Measurements from ENCODE around the gene GPR84. TPM values are rescaled to one million over a fixed set of nuclear protein-coding genes. Genes with fewer than 3 reads are reported as not detected.

GPR84 gene
- total and polyA plus RNA-seq, 9 of the 15 experiments (the other 6 are each of a cell fraction or from before 2014, with no cell fraction given) = 0.07 to 0.18 (median 0.11) TPM; not detected in 5

GRCh38 chr12:54356951-54357356, 7.3 kb downstream of the GPR84 start (continued):
- TF ChIP-seq ZKSCAN3 (CRISPR knock-in tag; IDR thresholded peaks at IDR 0.05) = no peak
- TF ChIP-seq KLF1 (tag; IDR thresholded peaks at IDR 0.05) = no peak
- TF ChIP-seq, protein P1, sequence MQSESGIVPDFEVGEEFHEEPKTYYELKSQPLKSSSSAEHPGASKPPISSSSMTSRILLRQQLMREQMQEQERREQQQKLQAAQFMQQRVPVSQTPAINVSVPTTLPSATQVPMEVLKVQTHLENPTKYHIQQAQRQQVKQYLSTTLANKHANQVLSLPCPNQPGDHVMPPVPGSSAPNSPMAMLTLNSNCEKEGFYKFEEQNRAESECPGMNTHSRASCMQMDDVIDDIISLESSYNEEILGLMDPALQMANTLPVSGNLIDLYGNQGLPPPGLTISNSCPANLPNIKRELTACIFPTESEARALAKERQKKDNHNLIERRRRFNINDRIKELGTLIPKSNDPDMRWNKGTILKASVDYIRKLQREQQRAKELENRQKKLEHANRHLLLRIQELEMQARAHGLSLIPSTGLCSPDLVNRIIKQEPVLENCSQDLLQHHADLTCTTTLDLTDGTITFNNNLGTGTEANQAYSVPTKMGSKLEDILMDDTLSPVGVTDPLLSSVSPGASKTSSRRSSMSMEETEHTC (IDR thresholded peaks at IDR 0.05) = no peak
- TF ChIP-seq NCOA1 (IDR thresholded peaks at IDR 0.05; ENCODE audit: low read depth) = no peak
- TF ChIP-seq TBP (optimal IDR thresholded peaks at IDR 0.05; ENCODE audit: low read depth, low read length) = no peak
- no peak for TF ChIP-seq NFRKB (IDR thresholded peaks at IDR 0.05; ENCODE audit: low read depth)
- TF ChIP-seq PRDM10 (IDR thresholded peaks at IDR 0.05; ENCODE audit: partially characterized antibody) = peak; percentile 94
- TF ChIP-seq TAF1 (IDR thresholded peaks at IDR 0.05; ENCODE audit: control insufficient read depth, extremely low read depth, insufficient read depth, low read length, severe bottlenecking) = no peak
- TF ChIP-seq, protein P2, sequence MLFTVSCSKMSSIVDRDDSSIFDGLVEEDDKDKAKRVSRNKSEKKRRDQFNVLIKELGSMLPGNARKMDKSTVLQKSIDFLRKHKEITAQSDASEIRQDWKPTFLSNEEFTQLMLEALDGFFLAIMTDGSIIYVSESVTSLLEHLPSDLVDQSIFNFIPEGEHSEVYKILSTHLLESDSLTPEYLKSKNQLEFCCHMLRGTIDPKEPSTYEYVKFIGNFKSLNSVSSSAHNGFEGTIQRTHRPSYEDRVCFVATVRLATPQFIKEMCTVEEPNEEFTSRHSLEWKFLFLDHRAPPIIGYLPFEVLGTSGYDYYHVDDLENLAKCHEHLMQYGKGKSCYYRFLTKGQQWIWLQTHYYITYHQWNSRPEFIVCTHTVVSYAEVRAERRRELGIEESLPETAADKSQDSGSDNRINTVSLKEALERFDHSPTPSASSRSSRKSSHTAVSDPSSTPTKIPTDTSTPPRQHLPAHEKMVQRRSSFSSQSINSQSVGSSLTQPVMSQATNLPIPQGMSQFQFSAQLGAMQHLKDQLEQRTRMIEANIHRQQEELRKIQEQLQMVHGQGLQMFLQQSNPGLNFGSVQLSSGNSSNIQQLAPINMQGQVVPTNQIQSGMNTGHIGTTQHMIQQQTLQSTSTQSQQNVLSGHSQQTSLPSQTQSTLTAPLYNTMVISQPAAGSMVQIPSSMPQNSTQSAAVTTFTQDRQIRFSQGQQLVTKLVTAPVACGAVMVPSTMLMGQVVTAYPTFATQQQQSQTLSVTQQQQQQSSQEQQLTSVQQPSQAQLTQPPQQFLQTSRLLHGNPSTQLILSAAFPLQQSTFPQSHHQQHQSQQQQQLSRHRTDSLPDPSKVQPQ (CRISPR knock-in tag; IDR thresholded peaks at IDR 0.05; ENCODE audit: borderline replicate concordance) = no peak
- TF ChIP-seq WHSC1 (IDR thresholded peaks at IDR 0.05; ENCODE audit: low read length) = no peak
- TF ChIP-seq ZNF253 (CRISPR knock-in tag; conservative IDR thresholded peaks at IDR 0.05) = no peak
- TF ChIP-seq, protein P3, sequence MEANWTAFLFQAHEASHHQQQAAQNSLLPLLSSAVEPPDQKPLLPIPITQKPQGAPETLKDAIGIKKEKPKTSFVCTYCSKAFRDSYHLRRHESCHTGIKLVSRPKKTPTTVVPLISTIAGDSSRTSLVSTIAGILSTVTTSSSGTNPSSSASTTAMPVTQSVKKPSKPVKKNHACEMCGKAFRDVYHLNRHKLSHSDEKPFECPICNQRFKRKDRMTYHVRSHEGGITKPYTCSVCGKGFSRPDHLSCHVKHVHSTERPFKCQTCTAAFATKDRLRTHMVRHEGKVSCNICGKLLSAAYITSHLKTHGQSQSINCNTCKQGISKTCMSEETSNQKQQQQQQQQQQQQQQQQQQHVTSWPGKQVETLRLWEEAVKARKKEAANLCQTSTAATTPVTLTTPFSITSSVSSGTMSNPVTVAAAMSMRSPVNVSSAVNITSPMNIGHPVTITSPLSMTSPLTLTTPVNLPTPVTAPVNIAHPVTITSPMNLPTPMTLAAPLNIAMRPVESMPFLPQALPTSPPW (CRISPR knock-in tag; IDR thresholded peaks at IDR 0.05) = 0 out of 2 replicates have a peak, but pooled peaks have one; percentile 4
- TF ChIP-seq, protein P4, sequence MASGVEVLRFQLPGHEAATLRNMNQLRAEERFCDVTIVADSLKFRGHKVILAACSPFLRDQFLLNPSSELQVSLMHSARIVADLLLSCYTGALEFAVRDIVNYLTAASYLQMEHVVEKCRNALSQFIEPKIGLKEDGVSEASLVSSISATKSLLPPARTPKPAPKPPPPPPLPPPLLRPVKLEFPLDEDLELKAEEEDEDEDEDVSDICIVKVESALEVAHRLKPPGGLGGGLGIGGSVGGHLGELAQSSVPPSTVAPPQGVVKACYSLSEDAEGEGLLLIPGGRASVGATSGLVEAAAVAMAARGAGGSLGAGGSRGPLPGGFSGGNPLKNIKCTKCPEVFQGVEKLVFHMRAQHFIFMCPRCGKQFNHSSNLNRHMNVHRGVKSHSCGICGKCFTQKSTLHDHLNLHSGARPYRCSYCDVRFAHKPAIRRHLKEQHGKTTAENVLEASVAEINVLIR (CRISPR knock-in tag; IDR thresholded peaks at IDR 0.05) = no peak
- no peak for TF ChIP-seq E2F5 (CRISPR knock-in tag; IDR thresholded peaks at IDR 0.05)
- TF ChIP-seq, protein P5, sequence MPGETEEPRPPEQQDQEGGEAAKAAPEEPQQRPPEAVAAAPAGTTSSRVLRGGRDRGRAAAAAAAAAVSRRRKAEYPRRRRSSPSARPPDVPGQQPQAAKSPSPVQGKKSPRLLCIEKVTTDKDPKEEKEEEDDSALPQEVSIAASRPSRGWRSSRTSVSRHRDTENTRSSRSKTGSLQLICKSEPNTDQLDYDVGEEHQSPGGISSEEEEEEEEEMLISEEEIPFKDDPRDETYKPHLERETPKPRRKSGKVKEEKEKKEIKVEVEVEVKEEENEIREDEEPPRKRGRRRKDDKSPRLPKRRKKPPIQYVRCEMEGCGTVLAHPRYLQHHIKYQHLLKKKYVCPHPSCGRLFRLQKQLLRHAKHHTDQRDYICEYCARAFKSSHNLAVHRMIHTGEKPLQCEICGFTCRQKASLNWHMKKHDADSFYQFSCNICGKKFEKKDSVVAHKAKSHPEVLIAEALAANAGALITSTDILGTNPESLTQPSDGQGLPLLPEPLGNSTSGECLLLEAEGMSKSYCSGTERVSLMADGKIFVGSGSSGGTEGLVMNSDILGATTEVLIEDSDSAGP (CRISPR knock-in tag; IDR thresholded peaks at IDR 0.05) = peak; percentile 84

Measured in K562 (cell line).